Ishikawa (cell line): ENCODE results near the gene SOX4.

Source experiments
- CEBPB ChIP-seq: IDR thresholded peaks from 2 replicates; pipeline ENCODE4 v1.6.1; 2012
- CREB1 ChIP-seq: IDR thresholded peaks from 2 replicates; pipeline ENCODE4 v1.6.1; 2012; ENCODE audit warnings: low read depth
- EGR1 ChIP-seq: IDR thresholded peaks from 2 replicates; pipeline ENCODE4 v1.6.1; 2012
- EP300 ChIP-seq: IDR thresholded peaks from 2 replicates; pipeline ENCODE4 v1.6.1; 2012; ENCODE audit warnings: borderline replicate concordance
- FOXM1 ChIP-seq: IDR thresholded peaks from 2 replicates; pipeline ENCODE4 v1.6.1; 2012; ENCODE audit warnings: low read depth, borderline replicate concordance
- NFIC ChIP-seq: IDR thresholded peaks from 2 replicates; pipeline ENCODE4 v1.6.1; 2012
- RAD21 ChIP-seq: IDR thresholded peaks from 2 replicates; pipeline ENCODE4 v1.6.1; 2012; ENCODE audit warnings: low read depth
- TAF1 ChIP-seq: IDR thresholded peaks from 2 replicates; pipeline ENCODE4 v1.6.1; 2012; ENCODE audit warnings: low read depth, mild to moderate bottlenecking
- TCF12 ChIP-seq: IDR thresholded peaks from 2 replicates; pipeline ENCODE4 v1.6.1; 2012; ENCODE audit warnings: low read depth
- TEAD4 ChIP-seq: IDR thresholded peaks from 2 replicates; pipeline ENCODE4 v1.6.1; 2012
- YY1 ChIP-seq: IDR thresholded peaks from 2 replicates; pipeline ENCODE4 v1.6.1; 2012; ENCODE audit warnings: low read depth
- ZBTB7A ChIP-seq: IDR thresholded peaks from 2 replicates; pipeline ENCODE4 v1.6.1; 2012; ENCODE audit warnings: low read depth
- TF ChIP-seq, protein P1 (sequence below): IDR thresholded peaks from 2 replicates; pipeline ENCODE4 v1.6.1; 2012; ENCODE audit warnings: low read depth, mild to moderate bottlenecking
- TF ChIP-seq, protein P2 (sequence below): IDR thresholded peaks from 2 replicates; pipeline ENCODE4 v1.6.1; 2012
- TF ChIP-seq, protein P3 (sequence below): IDR thresholded peaks from 2 replicates; pipeline ENCODE4 v1.6.1; 2012

The SOX4 gene

DNA sequence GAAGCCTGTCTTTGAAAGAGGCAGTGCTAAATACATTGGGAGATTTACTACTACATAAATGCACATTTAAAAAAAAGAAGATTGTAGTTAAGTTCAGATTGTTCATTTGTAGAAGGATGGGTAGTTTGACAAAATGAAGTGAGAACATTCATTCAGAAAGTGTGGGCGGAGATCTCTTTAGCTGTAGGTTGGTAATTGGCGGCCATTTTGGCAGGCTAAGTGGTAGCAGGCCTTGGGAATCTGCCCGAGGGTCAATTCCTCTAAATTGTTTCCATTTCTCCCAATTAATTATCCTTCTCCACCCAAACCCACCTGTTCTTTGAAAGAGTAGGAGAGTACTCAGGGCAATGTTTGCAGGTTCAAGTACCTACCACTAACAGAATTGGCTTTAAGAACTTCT is 17.9 kb downstream of the SOX4 start:
- TF ChIP-seq TEAD4 (no peak), TAF1 (no peak), EGR1 (no peak), RAD21 (no peak), ZBTB7A (no peak), YY1 (no peak), NFIC (no peak), CEBPB (no peak)
- TF ChIP-seq, protein P1, sequence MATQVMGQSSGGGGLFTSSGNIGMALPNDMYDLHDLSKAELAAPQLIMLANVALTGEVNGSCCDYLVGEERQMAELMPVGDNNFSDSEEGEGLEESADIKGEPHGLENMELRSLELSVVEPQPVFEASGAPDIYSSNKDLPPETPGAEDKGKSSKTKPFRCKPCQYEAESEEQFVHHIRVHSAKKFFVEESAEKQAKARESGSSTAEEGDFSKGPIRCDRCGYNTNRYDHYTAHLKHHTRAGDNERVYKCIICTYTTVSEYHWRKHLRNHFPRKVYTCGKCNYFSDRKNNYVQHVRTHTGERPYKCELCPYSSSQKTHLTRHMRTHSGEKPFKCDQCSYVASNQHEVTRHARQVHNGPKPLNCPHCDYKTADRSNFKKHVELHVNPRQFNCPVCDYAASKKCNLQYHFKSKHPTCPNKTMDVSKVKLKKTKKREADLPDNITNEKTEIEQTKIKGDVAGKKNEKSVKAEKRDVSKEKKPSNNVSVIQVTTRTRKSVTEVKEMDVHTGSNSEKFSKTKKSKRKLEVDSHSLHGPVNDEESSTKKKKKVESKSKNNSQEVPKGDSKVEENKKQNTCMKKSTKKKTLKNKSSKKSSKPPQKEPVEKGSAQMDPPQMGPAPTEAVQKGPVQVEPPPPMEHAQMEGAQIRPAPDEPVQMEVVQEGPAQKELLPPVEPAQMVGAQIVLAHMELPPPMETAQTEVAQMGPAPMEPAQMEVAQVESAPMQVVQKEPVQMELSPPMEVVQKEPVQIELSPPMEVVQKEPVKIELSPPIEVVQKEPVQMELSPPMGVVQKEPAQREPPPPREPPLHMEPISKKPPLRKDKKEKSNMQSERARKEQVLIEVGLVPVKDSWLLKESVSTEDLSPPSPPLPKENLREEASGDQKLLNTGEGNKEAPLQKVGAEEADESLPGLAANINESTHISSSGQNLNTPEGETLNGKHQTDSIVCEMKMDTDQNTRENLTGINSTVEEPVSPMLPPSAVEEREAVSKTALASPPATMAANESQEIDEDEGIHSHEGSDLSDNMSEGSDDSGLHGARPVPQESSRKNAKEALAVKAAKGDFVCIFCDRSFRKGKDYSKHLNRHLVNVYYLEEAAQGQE, result no peak
- TF ChIP-seq, protein P2, sequence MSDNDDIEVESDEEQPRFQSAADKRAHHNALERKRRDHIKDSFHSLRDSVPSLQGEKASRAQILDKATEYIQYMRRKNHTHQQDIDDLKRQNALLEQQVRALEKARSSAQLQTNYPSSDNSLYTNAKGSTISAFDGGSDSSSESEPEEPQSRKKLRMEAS, result no peak

DNA sequence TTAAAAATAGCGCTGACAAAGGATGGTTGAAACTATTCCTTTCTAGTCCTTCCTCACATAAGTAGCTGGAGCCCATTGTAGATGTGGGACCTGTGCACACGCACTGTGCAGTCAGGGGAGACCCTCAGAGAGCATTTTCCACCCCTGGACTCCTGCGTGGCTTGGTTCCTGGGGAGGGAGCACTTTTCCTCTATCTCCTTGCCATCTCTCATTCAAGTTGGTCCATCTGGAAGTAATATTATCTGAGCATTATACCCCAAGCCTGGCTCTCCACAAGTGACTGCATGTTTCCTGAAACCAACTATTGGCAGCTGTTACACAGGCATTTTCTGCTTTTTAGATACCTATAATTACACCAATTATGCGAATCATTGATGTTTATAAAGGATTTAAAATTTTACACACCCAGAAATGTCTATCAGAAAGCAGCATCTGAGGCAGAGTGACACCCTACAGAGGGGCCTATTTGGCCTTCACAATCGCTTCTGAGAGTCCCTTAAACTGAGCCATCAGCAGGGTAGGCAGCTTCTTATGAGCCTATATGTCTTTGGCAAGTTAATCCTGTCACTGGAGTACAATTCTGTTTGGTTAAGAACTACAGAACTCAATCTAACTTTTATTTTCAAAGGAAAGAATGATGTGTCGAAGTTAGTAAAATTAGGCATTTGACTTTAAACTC is 18.7 kb downstream of the SOX4 start:
- TF ChIP-seq EP300, result no peak
- no peak for TF ChIP-seq CEBPB

DNA sequence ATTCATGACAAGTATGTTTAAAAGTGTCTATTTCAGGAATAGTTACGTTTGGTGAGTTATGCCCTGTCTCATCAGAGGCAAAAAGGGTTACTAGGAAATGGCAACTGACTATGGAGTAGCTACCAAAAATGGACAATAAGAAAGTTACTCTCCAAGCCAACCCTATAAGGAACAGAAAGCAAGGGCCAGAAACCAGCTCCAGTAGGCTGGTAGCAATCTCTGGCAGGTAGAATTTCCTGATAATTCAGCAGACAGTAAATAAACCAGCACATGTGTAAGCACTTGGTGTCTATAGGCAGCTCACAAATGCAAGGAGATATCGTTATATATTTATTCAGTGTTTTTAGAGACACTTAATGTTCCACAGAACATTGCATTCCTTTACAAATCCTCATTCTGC is 20.3 kb downstream of the SOX4 start:
- TF ChIP-seq EGR1 (no peak), EP300 (no peak), YY1 (no peak), CEBPB (no peak), FOXM1 (no peak), NFIC (no peak), ZBTB7A (no peak), TAF1 (no peak), CREB1 (no peak), TEAD4 (no peak), RAD21 (no peak), TCF12 (no peak)
- TF ChIP-seq, protein P1, result no peak
- TF ChIP-seq, protein P2, result no peak
- TF ChIP-seq, protein P3, sequence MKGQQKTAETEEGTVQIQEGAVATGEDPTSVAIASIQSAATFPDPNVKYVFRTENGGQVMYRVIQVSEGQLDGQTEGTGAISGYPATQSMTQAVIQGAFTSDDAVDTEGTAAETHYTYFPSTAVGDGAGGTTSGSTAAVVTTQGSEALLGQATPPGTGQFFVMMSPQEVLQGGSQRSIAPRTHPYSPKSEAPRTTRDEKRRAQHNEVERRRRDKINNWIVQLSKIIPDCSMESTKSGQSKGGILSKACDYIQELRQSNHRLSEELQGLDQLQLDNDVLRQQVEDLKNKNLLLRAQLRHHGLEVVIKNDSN, result no peak

DNA sequence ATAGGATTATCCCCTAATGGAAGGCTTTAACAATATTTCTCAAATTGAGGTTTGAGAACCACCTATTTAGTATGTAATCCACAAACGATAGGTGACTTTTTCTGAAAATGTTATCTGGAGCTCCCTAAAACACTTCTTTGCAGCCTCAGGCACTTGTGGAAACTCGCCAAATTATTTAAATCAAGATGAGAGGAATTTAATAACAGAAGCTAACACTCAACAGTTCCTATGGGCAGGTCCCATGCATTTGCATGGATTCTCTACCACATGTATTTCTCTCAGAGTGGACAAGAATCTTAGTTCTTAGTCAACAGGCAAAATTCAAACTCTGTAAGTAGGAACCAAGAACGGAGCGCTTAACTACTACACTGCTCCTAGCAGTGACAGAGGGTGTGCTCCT is 20.7 kb downstream of the SOX4 start:
- TF ChIP-seq NFIC (no peak), TEAD4 (no peak), EP300 (no peak), CEBPB (no peak), ZBTB7A (no peak), EGR1 (no peak), YY1 (no peak), CREB1 (no peak), RAD21 (no peak), TAF1 (no peak), TCF12 (no peak), FOXM1 (no peak)
- TF ChIP-seq, protein P3, result no peak
- TF ChIP-seq, protein P1, result no peak
- TF ChIP-seq, protein P2, result no peak
